ENCODE measurements around the gene OVOL3. TPM values are rescaled to one million over a fixed set of nuclear protein-coding genes. Genes with fewer than 3 reads are reported as not detected.

The OVOL3 gene
- total and polyA plus RNA-seq, 11 donors, result not detected

DNA sequence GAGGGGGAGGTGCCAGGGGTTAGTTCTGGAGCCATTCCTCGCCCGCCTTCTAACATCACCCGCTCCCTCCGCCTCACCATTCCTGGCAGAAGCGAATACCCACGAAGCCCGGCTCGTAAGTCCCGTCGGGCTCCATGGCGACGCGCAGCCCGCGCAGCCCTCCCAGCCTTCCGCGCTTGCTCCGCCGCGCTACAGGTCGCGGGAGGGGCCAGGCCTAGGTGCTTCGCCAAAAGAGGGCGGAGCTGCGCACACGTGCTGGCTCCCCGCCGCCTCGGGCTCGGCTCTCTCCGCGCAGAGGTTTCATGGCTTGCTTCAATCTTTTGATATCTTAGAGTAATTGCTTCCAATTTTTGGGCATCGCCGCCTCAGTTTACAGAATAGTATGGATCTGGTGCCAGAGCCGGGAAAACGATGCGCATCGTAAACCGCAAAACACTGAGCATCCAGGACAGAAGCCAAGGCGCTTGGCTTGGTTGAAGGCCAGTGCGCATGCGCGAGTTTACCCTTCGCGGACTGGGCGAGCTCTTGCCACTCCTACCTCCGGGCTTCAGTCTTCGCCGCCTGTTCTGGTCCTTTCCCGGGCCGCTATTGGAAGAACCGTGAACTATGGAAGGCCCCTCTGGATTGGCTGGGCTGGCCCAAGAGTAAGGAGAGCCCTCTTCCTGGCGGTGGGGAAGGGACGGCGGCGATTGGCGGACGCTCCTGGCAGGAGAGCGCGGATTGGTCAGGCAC is 3.9 kb downstream of the OVOL3 start, which contains the start of gene POLR2I:
Gene POLR2I, minus strand, starts transcription at position 155 of the 732 bp plus-strand sequence. Its CDS starts 19 bp downstream, at position 136.
- intact Hi-C loops (cut with DNase I), result loop anchor here in 8 of 10 donors (1.0 to 10.0 kb wide), 7 partner anchors 55 to 123 kb away; partner anchors contain the start of genes SDHAF1 (in 3 of the 8), THAP8 (in 3 of the 8) and WDR62 (in 3 of the 8)
- peak; percentile 95 to 99 (median 97) for ATAC-seq
- Histone ChIP-seq H3K4me1 (peaks cover 3 to 32% (median 19%) of the 10 kb centered on the region in 12 donors), H3K9me3 (no peaks in the 10 kb centered on the region), H3K4me3 (peak within 1 kb of the TSS; percentile 60 to 98 (median 90)), H3K27ac (peak within 1 kb of the TSS; percentile 28 to 93 (median 88)), H3K36me3 (peaks cover 0 to 62% (median 55%) of the 10 kb centered on the region in 9 donors), H3K27me3 (no peaks in the 10 kb centered on the region)
- peak in 1 of 2 donors; percentile 50 for TF ChIP-seq POLR2A (IDR thresholded peaks at IDR 0.05)
- TF ChIP-seq, protein P1, sequence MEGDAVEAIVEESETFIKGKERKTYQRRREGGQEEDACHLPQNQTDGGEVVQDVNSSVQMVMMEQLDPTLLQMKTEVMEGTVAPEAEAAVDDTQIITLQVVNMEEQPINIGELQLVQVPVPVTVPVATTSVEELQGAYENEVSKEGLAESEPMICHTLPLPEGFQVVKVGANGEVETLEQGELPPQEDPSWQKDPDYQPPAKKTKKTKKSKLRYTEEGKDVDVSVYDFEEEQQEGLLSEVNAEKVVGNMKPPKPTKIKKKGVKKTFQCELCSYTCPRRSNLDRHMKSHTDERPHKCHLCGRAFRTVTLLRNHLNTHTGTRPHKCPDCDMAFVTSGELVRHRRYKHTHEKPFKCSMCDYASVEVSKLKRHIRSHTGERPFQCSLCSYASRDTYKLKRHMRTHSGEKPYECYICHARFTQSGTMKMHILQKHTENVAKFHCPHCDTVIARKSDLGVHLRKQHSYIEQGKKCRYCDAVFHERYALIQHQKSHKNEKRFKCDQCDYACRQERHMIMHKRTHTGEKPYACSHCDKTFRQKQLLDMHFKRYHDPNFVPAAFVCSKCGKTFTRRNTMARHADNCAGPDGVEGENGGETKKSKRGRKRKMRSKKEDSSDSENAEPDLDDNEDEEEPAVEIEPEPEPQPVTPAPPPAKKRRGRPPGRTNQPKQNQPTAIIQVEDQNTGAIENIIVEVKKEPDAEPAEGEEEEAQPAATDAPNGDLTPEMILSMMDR (IDR thresholded peaks at IDR 0.05), result no peak
- DNase-seq, result peak; percentile 99 to 100 (median 100)
- WGBS, 4 donors, result 0 to 1% (median 0%) methylated on average over 30 to 60 of the region's 60 CpGs

DNA sequence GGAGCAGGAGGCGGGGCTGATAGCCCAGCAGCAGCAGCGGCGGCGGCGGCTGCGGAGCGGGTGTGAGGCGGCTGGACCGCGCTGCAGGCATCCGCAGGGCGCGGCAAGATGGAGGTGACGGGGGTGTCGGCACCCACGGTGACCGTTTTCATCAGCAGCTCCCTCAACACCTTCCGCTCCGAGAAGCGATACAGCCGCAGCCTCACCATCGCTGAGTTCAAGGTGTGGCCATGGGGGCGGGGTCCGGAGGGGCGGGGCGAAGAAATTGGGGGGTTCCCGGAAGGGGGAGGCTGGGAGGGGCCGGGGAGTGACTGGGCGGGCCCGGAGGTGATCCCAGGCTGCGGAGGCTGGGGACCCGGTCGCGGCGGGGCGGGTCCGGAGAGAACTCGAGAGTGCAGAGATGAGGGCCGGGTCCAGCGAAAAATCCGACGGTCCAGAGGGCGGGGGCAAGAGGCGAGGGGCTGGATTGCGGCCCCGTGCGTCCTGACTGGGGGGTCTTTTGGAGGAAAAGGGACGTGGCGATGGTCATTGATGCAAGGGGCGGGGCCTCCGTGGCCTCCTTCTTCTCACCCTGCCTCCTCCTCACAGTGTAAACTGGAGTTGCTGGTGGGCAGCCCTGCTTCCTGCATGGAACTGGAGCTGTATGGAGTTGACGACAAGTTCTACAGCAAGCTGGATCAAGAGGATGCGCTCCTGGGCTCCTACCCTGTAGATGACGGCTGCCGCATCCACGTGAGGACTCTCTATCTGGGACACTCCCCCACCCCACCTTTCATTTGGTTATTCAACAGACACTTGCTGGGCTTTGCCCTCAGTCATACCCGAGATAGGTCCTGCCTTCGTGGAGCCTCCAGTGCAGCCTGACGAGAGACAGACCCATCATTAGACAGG is 4.8 kb downstream of the OVOL3 start, which contains the start of gene TBCB:
Gene TBCB, plus strand, starts transcription at position 16 of the 891 bp plus-strand sequence. Its CDS starts 93 bp downstream, at position 109.
- Histone ChIP-seq H3K36me3 (peaks cover 0 to 69% (median 53%) of the 10 kb centered on the region in 9 donors), H3K27me3 (no peaks in the 10 kb centered on the region), H3K4me1 (peaks cover 3 to 32% (median 19%) of the 10 kb centered on the region in 12 donors), H3K27ac (peak within 1 kb of the TSS; percentile 28 to 93 (median 88)), H3K4me3 (peak within 1 kb of the TSS; percentile 60 to 98 (median 90)), H3K9me3 (no peaks in the 10 kb centered on the region)
- TF ChIP-seq POLR2A (IDR thresholded peaks at IDR 0.05), result peak in 1 of 2 donors; percentile 53
- TF ChIP-seq, protein P1 (IDR thresholded peaks at IDR 0.05), result no peak
- DNase-seq (peak; percentile 83 to 92 (median 83)), ATAC-seq (peak in 3 of 4 donors; percentile 27 to 70 (median 65))
- WGBS, 4 donors, result 2 to 5% (median 3%) methylated on average over 29 to 59 of the region's 59 CpGs
- intact Hi-C loops (cut with DNase I), result loop anchor here in 5 of 10 donors (1.0 to 10.0 kb wide), 4 partner anchors 55 to 121 kb away; partner anchors contain the start of genes THAP8 (in 3 of the 5), WDR62 (in 3 of the 5) and SDHAF1 (in 1 of the 5)

DNA sequence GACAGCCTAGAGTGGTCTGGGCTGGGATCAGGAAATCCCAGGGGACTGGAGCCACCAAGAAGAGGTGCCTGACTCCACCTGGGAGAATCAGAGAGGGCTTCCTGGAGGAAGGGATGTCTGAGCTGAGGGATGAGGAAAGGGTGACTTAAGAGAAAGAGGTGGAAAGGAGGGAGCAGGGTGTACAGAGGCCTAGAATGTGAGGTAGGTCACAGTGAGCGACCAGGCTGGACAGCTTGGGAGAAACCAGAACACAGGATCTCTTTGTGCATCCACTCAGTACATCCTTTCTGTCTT is 5.3 kb downstream of the OVOL3 start:
- H3K27ac ChIP-seq, result peak overlapping the region in 9 of 12 donors; percentile 86 to 93 (median 89)
- no peaks in the 10 kb centered on the region for H3K9me3 ChIP-seq
- H3K4me1 ChIP-seq, result peaks cover 3 to 32% (median 19%) of the 10 kb centered on the region in 12 donors
- ATAC-seq (no peak), DNase-seq (no peak)
- TF ChIP-seq, protein P1 (IDR thresholded peaks at IDR 0.05), result no peak
- TF ChIP-seq POLR2A (IDR thresholded peaks at IDR 0.05), result no peak
- peak overlapping the region in 10 of 12 donors; percentile 72 to 98 (median 90) for H3K4me3 ChIP-seq
- intact Hi-C loops (cut with DNase I), result loop anchor here in 1 of 10 donors (10.0 kb wide), 1 partner anchor 121 kb away; the partner anchor contains the start of gene SDHAF1
- WGBS, 4 donors, result 91 to 100% (median 96%) methylated on average over 1 of the region's 1 CpG
- peaks cover 0 to 66% (median 52%) of the 10 kb centered on the region in 9 donors for H3K36me3 ChIP-seq
- H3K27me3 ChIP-seq, result no peaks in the 10 kb centered on the region
